Heart left ventricle (tissue), 16 donors: Measurements from ENCODE around the gene BEST4. TPM values are rescaled to one million over a fixed set of nuclear protein-coding genes. Genes with fewer than 3 reads are reported as not detected.
A peak's percentile ranks its signal among the peaks of the same experiment; 100 is the strongest.

ENCODE experiments used
- ATAC-seq, 4 donors: fragments of 200-7000 bp; cut with Tn5 transposase; one replicate each; pipeline ENCODE4 v1.9.1; 2020 to 2022; ENCODE audit warnings: moderate library complexity in 4 of 4, mild to moderate bottlenecking in 3 of 4, moderate number of reproducible peaks in 1 of 4
- DNase-seq, 5 donors: peaks; one replicate each; pipeline ENCODE4 v3.0.0-alpha.2; 2020
- H3K27ac ChIP-seq, 12 donors: fragments of 200-600 bp; sonication (generic) in 4 of 12; one replicate each; pipeline versions ENCODE4 v1.5.0 to v1.8.0; 2016 to 2022; ENCODE audit warnings: mild to moderate bottlenecking in 2 of 12
- H3K27me3 ChIP-seq, 9 donors: fragments of 200-600 bp; sonication (generic) in 2 of 9; one replicate each; pipeline versions ENCODE4 v1.5.1 to v1.8.0; 2016 to 2022; ENCODE audit warnings: mild to moderate bottlenecking in 3 of 9
- H3K36me3 ChIP-seq, 9 donors: fragments of 200-600 bp; sonication (generic) in 2 of 9; one replicate each; pipeline versions ENCODE4 v1.5.0 to v1.8.0; 2018 to 2022; ENCODE audit warnings: mild to moderate bottlenecking in 2 of 9
- H3K4me1 ChIP-seq, 12 donors: fragments of 200-600 bp; sonication (generic) in 4 of 12; one replicate each; pipeline versions ENCODE4 v1.5.0 to v1.8.0; 2016 to 2022; ENCODE audit warnings: mild to moderate bottlenecking in 3 of 12
- H3K4me3 ChIP-seq, 12 donors: fragments of 200-600 bp; sonication (generic) in 4 of 12; one replicate each; pipeline versions ENCODE4 v1.5.0 to v1.8.0; 2017 to 2022; ENCODE audit warnings: mild to moderate bottlenecking in 9 of 12, moderate library complexity in 4 of 12
- H3K9me3 ChIP-seq, 12 donors: fragments of 200-600 bp; sonication (generic) in 4 of 12; one replicate each; pipeline versions ENCODE4 v1.5.0 to v1.8.0; 2016 to 2022; ENCODE audit warnings: mild to moderate bottlenecking in 1 of 12
- POLR2A ChIP-seq, 2 donors: fragments of 450-650 bp; IDR thresholded peaks; one replicate each; pipeline ENCODE4 v1.6.1; 2017; ENCODE audit warnings: antibody characterized with exemption in 2 of 2, mild to moderate bottlenecking in 2 of 2, moderate library complexity in 2 of 2
- WGBS, 4 donors: extraction: QIAGEN DNeasy Blood & Tissue Kit in 2 of 4; methylation state at CpG; one replicate each; pipeline versions ENCODE4 v1.1.5 to v1.1.7; 2013 to 2018; 5-methylcytosine and 5-hydroxymethylcytosine counted together
- intact Hi-C, 10 donors: fragments of 100-400 bp; cut with DNase I; formaldehyde crosslinking; loops; one replicate each; pipeline versions ENCODE4 v1.11.1 to v1.14.2; 2022
- polyA plus RNA-seq, 2 donors: library from polyadenylated mRNA; stranded (reverse); fragments of 200-250 nt; gene quantifications; one replicate each; pipeline ENCODE4 v1.2.3, GENCODE V29; 2013
- total RNA-seq, 9 donors: library from RNA; depleted of rRNA in 2 of 9; stranded (reverse); fragments of >200 nt in 2 of 9; fragmentation: NEBNext Ultra II Directional in 3 of 9; extraction: Animal tissue kit (Norgen Biotek cat#: 25700) in 3 of 9; gene quantifications; one replicate each; pipeline versions ENCODE4 v1.1.0 to v1.2.4, GENCODE V29; 2016 to 2023
- TF ChIP-seq, protein P1 (sequence below), 12 donors: fragments of 200-600 bp; sonication (generic) in 4 of 12; IDR thresholded peaks; one replicate each; pipeline versions ENCODE4 v1.5.0 to v1.8.0; 2018 to 2022; ENCODE audit warnings: antibody characterized with exemption in 12 of 12, mild to moderate bottlenecking in 5 of 12
- donor health status: ischemic (EF 13 %, LVEDD 7.1; RV severe dilation, severe dysfunction).
- donor health status: healthy with polysubstance abuse.
- donor health status: DM: no; HTN: yes; CAD: no.
- donor health status: DM: no; HTN: no; CAD: no.
- donor health status: ischemic (EF 25% LVEDD 6.9; RV normal size, moderate dysfunction).
- donor health status: ischemic (EF 25% LVEDD 5.7; RV mildly dilated, moderate dysfunction).
- donor health status: healthy.
- donor health status: DM: yes; HTN: yes; CAD: no.
- donor health status: ischemic (EF 35%, LVEDD 5.7; RV mildly dilated, moderate dysfunction).
- donor health status: nonischemic (EF 11% LVEDD 7.7; RV severe dilation, severe dysfunction).
- donor health status: DM: yes; HTN: yes; CAD: no.
- donor health status: PGD.
- donor health status: ischemic (EF 29% LVEDD 5.4; RV normal size, mild dysfunction).
- donor health status: nonischemic (EF 23%, LVEDD 6.1; RV moderate dilation, normal function).

The BEST4 gene
- total and polyA plus RNA-seq, 11 donors = 0.06 to 0.32 (median 0.11) TPM; not detected in 6

DNA sequence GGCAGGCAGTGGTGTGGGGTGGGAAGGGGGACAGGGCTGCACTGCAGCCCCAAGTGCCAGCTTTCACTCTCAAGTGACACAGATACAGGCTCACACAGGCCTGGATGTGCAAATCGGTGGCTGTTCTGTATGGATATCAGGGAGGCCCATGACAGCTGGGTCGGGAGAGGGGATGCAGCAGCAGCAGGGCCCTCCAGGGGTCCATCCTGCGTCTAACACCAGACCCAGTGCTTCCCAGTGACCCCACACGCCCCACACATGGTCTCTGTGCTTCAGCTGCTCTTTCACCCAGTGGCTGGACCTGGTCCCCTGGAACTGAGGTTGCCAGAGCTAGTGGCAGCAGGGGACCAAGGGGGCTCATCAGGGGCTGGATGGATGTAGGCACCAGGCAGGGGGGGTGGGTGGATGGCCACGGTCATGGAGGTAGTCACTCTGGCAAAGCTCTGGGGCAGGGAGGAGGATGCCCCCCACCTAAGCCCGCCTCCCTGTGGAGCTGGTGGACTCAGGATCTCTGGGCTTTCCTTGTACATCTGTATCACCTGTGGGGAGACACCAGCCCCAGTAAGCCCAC lies 34.2 kb upstream of the BEST4 start:
- no peak for TF ChIP-seq POLR2A (IDR thresholded peaks at IDR 0.05)
- TF ChIP-seq, protein P1, sequence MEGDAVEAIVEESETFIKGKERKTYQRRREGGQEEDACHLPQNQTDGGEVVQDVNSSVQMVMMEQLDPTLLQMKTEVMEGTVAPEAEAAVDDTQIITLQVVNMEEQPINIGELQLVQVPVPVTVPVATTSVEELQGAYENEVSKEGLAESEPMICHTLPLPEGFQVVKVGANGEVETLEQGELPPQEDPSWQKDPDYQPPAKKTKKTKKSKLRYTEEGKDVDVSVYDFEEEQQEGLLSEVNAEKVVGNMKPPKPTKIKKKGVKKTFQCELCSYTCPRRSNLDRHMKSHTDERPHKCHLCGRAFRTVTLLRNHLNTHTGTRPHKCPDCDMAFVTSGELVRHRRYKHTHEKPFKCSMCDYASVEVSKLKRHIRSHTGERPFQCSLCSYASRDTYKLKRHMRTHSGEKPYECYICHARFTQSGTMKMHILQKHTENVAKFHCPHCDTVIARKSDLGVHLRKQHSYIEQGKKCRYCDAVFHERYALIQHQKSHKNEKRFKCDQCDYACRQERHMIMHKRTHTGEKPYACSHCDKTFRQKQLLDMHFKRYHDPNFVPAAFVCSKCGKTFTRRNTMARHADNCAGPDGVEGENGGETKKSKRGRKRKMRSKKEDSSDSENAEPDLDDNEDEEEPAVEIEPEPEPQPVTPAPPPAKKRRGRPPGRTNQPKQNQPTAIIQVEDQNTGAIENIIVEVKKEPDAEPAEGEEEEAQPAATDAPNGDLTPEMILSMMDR (IDR thresholded peaks at IDR 0.05) = no peak
- H3K9me3 ChIP-seq = no peaks in the 10 kb centered on the region
- peaks cover 0 to 47% (median 20%) of the 10 kb centered on the region in 12 donors for H3K4me1 ChIP-seq
- DNase-seq (peak in 2 of 5 donors; percentile 22 to 42), ATAC-seq (no peak)
- 85 to 100% (median 90%) methylated on average over 2 to 6 of the region's 6 CpGs for WGBS, 4 donors
- H3K4me3 ChIP-seq = no peak overlapping the region
- intact Hi-C loops = no loop called here
- H3K27ac ChIP-seq = no peak overlapping the region
- H3K36me3 ChIP-seq = no peaks in the 10 kb centered on the region
- no peaks in the 10 kb centered on the region for H3K27me3 ChIP-seq

DNA sequence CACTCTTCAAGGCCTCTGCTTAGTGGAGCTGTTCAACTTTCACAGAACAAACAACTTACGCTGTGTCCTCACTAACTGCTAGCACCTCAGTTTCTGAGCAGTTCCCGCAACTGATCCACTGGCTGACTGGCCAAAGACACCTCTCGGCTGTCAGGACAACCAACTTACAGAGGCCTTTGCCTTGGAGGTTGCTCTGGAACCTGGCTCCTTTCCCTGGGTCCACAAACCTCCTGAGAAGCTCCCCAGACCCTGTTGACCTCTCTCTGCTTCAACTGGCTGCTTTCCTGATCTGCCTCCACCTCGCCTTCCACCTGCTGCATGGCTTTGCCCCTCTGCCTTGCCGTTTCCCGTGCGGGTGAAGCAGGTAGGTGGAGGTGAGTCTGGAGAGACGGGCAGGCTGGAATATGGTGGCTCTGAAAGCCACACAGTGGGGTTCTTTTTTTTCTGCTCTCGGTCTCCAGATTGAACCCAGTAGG lies 33.3 kb upstream of the BEST4 start:
- Histone ChIP-seq H3K4me1 (peaks cover 0 to 37% (median 19%) of the 10 kb centered on the region in 12 donors), H3K27me3 (no peaks in the 10 kb centered on the region), H3K9me3 (no peaks in the 10 kb centered on the region), H3K4me3 (peak overlapping the region in 4 of 12 donors; percentile 68 to 79 (median 72)), H3K27ac (peak overlapping the region in 5 of 12 donors; percentile 92 to 100 (median 95)), H3K36me3 (no peaks in the 10 kb centered on the region)
- intact Hi-C loops = loop anchor here in 3 of 10 donors (2.0 kb wide), 2 partner anchors 20 to 22 kb away; partner anchors contain the start of gene PLK3 (in 2 of the 3)
- DNase-seq (peak in 2 of 5 donors; percentile 17 to 37), ATAC-seq (no peak)
- WGBS, 4 donors = 92 to 97% (median 92%) methylated on average over 9 of the region's 9 CpGs
- no peak for TF ChIP-seq POLR2A (IDR thresholded peaks at IDR 0.05)
- TF ChIP-seq, protein P1 (IDR thresholded peaks at IDR 0.05) = no peak

DNA sequence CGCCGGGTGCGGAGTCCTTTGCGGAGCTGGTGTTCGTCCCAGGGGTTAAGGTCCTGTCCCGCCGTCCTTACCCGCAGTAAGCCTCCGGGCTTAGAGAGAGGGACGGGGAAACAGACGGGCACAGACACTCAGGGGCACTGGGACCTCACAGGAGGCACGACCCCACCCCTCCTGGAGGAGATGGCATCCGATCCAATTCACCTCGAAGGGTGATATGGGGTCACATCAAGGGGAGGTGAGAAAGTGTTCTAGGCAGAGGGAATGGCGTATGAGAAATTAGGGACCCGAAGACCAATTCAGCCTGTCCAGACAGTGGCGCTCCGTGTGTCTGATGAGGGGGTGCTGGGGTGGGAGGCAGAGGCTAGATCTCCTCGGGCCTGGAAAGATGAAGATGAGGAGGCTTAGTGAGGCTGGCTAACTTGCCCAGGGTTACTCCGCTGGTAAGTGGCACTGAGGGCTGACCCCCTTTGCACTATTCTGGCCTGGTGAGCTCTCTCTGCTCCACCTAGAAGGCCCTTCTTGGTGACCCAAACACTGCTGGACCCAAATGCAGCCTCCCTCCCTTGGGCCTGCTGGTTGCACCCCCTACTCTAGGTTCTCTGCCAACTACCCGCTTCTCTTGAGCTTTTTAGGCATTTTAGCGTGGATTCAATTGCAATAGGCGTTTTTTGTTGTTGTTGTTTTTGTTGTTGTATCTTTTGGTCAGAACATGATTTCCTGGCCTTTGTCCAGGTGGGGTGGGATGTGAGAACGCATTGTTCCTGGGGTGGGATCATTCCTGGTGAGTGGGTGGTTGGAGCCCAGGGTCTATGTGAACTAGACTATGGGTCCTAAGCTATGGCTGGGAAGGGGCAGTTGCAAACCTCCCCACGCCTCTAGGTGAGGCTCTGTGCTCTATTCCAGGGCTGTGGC lies 32.6 kb upstream of the BEST4 start:
- H3K27me3 ChIP-seq = no peaks in the 10 kb centered on the region
- peaks cover 0 to 6% (median 0%) of the 10 kb centered on the region in 9 donors for H3K36me3 ChIP-seq
- 23 to 38% (median 26%) methylated on average over 16 to 25 of the region's 25 CpGs for WGBS, 4 donors
- peak overlapping the region; percentile 85 to 100 (median 94) for H3K27ac ChIP-seq
- peak in 2 of 5 donors; percentile 30 to 52 for DNase-seq
- H3K4me3 ChIP-seq = peak overlapping the region; percentile 32 to 79 (median 64)
- H3K4me1 ChIP-seq = peaks cover 0 to 30% (median 15%) of the 10 kb centered on the region in 12 donors
- ATAC-seq = peak; percentile 3 to 37 (median 32)
- intact Hi-C loops = loop anchor here in 3 of 10 donors (2.0 kb wide), 2 partner anchors 20 to 22 kb away; partner anchors contain the start of gene PLK3 (in 2 of the 3)
- H3K9me3 ChIP-seq = no peaks in the 10 kb centered on the region
- no peak for TF ChIP-seq POLR2A (IDR thresholded peaks at IDR 0.05)
- TF ChIP-seq, protein P1 (IDR thresholded peaks at IDR 0.05) = peak in 1 of 12 donors; percentile 11
